PFSK-1 (cell line): ENCODE measurements around the gene SH3BP1.

Experiments
- POLR2AphosphoS5 ChIP-seq: IDR thresholded peaks from 2 replicates; pipeline ENCODE4 v1.6.1; 2012; ENCODE audit warnings: low read depth, mild to moderate bottlenecking, control low read depth, low read length, moderate library complexity
- REST ChIP-seq, 2 experiments: IDR thresholded peaks; 2 replicates each; pipeline versions ENCODE4 v1.6.1 to v1.8.0; 2011 to 2012; ENCODE audit warnings: low read depth in 2 of 2, low read length in 2 of 2, control low read depth in 1 of 2, inconsistent platforms in 1 of 2, mild to moderate bottlenecking in 1 of 2, moderate library complexity in 1 of 2; ENCODE audit not compliant: insufficient read depth in 1 of 2
- SIN3A ChIP-seq: IDR thresholded peaks from 2 replicates; pipeline ENCODE4 v1.6.1; 2012; ENCODE audit warnings: mild to moderate bottlenecking, low read length, moderate library complexity, borderline replicate concordance; ENCODE audit not compliant: insufficient read depth
- TAF1 ChIP-seq: IDR thresholded peaks from 2 replicates; pipeline ENCODE4 v1.6.1; 2012; ENCODE audit warnings: low read length, control low read depth, borderline replicate concordance; ENCODE audit not compliant: insufficient read depth

- no peak for TF ChIP-seq REST (IDR thresholded peaks at IDR 0.05; ENCODE audit: insufficient read depth in 1 of 2, low read depth in 2 of 2, low read length in 2 of 2)
- TF ChIP-seq TAF1: no peak
- no peak for TF ChIP-seq POLR2AphosphoS5
- TF ChIP-seq SIN3A: no peak
Observed at GRCh38 chr22:37623075-37624016, 16.1 kb upstream of the SH3BP1 start.
